GM18499 (cell line): Measurements from ENCODE around the gene ZNF735.
"Not testable (repeated sequence)": the region's sequence is repeated elsewhere in the genome, so short reads cannot be mapped to it uniquely, and the experiment has no call there.

Experiments
- ATAC-seq: cut with Tn5 transposase; IDR thresholded peaks from one replicate; pipeline ENCODE4 v1.9.1; 2021; ENCODE audit warnings: moderate number of reproducible peaks; ENCODE audit not compliant: insufficient read depth, unreplicated experiment

Gene ZNF735

DNA sequence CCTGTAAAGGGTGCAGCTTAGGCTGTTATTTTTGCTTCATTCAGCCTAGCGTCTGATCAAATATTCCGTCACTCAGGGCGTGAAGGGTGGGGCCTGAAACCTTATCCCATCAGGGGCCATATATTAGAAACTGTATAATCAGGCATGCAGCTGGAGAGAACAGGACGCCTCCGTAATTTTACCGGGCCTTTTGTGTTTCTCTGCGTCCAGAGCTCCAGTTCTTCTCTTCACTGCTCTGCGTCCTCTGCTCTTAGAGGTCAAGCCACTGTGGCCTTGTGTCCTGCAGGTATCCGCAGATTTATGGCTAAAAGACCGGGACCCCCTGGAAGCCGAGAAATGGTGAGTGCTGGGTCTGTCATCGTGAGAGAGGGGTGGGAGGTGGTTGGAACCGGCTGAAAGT lies at the start of gene ZNF735:
TSS of gene ZNF735 (plus strand) at position 301 of the 400 bp plus-strand sequence. CDS start at position 301, 0 bp downstream.
- ATAC-seq, result no peak

GRCh38 chr7:64170974-64171373 lies 36.0 kb upstream of the ZNF735 start:
- not testable (repeated sequence) for ATAC-seq

GRCh38 chr7:64174328-64174727 lies 32.7 kb upstream of the ZNF735 start:
- ATAC-seq, result no peak

DNA sequence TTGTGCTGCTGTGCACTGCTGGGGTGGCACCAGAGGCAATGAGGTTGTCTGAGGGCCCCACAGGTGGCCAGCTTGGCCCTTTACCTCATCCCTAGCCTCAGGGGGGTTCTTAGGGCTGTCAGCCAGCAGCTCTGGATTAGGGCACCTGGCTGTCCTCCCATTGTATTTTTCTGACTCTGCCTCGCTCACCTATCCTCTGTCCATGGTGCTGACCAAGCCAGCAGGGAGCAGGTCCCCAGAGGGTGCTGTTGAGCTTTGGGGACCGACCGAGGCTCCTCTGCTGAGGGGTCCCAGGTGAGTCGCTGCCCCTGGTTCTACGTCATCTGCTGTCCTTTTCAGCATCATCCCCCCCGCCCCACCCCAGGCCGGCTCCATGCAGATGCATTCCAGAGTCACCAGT lies 32.1 kb upstream of the ZNF735 start:
- ATAC-seq, result no peak

GRCh38 chr7:64180989-64181388 lies 26.0 kb upstream of the ZNF735 start:
- ATAC-seq, result no peak

- ATAC-seq, result no peak
Observed at GRCh38 chr7:64181586-64181985, 25.4 kb upstream of the ZNF735 start.

DNA sequence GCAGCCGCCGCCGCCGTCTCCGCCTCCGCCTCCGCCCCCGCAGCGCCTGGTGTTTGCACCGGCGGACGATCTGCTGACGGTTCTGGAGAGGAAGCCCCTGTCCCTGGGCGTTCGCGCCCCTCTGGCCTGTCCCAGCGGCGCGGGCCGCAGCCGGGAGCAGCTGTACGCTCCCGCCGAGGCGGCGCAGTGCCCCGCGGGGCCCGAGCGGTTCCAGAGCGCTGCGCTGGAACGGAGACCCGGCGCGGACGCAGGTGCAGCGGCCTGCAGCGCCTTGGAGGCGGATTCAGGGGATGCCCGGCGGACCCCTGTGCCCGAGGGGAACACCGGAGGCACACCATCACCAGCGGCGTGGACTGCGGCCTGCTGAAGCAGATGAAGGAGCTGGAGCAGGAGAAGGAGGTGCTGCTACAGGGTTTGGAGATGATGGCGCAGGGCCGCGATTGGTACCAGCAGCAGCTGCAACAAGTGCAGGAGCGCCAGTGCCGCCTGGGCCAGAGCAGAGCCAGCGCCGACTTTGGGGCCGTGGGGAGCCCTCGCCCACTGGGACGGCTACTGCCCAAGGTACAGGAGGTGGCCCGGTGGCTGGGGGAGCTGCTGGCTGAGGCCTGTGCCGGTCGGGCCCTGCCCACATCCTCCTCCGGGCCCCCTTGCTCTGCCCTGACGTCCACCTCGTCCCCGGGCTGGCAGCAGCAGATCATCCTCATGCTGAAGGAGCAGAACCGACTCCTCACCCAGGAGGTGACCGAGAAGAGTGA lies 24.8 kb upstream of the ZNF735 start:
- ATAC-seq, result no peak

DNA sequence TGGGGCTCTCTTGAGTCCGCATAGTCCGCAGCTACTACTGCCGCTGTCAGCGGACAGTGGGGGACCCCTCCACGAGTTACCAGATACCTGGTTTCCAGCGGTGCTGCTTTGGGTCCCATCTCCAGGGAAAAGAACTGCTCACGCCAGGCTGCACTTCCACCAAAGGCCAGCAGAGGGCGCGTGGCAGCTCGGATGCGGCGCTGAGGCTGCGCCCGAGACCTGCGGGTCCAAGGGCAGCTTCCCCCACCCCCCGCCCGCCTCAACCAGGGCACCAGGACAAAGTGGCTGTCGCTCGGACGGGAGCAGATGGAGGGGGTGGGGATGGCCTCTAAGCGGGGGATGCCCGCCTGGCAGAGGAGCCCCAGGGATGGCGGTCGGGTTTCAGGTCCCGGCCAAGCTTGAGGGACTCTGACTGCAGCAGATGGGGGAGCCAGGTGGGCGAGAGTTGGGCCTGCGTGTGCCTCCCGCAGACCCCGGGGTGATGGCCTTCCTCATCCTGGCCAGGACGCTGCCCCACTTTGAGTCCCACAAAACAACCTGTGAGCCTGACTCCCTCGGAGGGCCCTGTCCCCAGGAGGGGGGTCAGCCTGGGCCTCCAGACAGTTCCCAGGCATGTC lies 23.8 kb upstream of the ZNF735 start:
- no peak for ATAC-seq

GRCh38 chr7:64183827-64184372 lies 23.1 kb upstream of the ZNF735 start:
- ATAC-seq, result no peak

DNA sequence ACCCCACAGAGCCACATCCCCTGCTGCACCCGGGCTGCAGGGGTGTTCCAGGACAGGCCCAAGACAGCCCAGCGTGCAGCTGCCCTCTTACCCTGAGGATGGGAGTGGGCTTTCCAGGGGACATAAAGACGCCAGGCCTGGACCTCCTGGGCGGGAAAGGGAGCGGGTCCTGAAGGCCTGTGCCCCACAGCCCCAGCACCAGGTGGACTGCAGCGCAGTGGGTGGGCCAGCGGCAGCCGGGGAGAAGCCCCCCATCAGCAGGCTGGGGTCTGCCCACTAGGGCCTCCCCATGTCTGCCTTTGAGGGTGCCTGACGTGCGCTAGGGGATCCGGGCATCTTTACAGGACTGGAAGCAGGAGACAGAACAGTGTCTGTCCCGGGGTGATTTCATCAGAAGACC lies 22.6 kb upstream of the ZNF735 start:
- no peak for ATAC-seq

- no peak for ATAC-seq
Observed at GRCh38 chr7:64187408-64187807, 19.6 kb upstream of the ZNF735 start.

DNA sequence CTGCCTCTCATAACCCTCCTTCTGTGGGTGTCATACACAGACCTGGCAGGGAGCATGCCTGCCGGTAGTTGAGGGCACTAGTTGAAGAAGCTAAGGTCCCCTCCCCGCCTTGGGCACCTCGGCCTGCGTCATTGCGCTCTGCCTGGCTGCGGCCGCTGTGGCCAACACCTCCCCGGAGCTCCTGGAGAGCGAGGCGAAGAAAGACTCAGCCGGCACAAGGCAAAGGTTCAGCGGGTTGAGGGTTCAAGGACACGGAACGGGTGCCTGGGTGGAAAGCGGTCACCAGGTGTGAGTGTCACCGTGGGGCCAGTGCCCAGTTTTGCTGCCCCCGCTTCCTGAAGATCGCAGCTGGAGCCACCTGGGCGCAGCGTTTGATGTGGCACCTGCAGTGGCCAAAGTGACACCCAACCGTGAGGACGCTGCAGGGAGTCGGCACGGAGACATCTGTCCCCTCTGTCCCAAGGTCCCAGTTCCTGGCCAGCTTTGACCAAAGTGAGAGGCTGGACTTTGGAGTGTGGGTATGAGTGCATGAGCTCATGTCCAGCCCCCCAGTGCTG lies 14.8 kb upstream of the ZNF735 start:
- no peak for ATAC-seq

GRCh38 chr7:64192775-64193174 lies 14.2 kb upstream of the ZNF735 start:
- ATAC-seq, result no peak

DNA sequence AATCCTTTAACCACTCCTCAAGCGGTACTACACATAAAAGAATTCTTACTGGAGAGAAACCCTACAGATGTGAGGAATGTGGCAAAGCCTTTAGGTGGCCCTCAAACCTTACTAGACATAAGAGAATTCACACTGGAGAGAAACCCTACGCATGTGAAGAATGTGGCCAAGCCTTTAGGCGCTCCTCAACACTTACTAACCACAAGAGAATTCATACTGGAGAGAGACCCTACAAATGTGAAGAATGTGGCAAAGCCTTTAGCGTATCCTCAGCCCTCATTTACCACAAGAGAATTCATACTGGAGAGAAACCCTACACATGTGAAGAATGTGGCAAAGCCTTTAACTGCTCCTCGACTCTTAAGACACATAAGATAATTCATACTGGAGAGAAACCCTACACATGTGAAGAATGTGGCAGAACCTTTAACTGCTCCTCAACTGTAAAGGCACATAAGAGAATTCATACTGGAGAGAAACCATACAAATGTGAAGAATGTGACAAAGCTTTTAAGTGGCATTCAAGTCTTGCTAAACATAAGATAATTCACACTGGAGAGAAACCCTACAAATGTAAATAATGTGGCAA lies 12.8 kb downstream of the ZNF735 start:
- ATAC-seq, result not testable (repeated sequence)

DNA sequence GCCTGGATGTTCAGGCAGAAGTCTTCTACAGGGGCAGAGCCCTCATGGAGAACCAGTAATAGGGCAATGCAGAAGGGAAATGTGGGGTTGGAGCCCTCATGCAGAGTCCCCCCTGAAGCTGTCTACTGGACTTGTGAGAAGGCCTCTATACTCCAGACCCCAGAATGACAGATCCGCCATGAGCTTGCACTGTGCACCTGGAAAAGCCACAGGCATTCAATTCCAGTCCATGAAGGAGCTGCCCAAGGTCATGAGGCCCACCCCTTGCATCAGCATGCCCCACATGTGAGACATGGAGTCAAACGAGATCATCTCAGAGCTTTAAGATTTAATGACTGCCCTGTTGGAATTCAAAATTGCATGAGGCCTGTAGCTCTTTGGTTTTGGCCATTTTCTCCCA lies 16.4 kb downstream of the ZNF735 start:
- no peak for ATAC-seq

DNA sequence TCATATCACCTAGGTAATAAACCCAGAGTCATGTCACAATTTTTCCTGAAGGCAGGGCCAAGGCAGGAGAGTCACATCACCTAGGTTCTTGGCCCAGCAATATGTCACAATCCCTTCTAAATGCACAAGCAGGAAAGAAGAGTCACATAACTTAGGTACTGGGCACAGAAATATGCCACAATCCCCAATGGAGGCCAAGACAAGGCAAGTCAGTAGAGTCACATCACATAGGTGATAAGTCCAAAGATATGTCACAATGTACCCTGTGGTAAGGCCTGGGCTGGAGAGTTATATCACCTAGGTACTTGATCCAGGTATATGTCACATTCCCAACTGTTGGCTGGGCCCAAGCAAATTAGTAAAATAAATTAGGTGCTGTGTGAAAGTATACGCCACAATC lies 21.2 kb downstream of the ZNF735 start, which contains the start of gene ZNF679:
TSS of gene ZNF679 (plus strand) at position 301 of the 400 bp plus-strand sequence. CDS start 20,644 bp downstream, outside the sequence.
- ATAC-seq, result not testable (repeated sequence)

GRCh38 chr7:64266341-64266919 lies 59.4 kb downstream of the ZNF735 start:
- ATAC-seq, result no peak
